Measurements from ENCODE around the gene CLVS2. TPM values are rescaled to one million over a fixed set of nuclear protein-coding genes. Genes with fewer than 3 reads are reported as not detected.

CLVS2 gene, protein sequence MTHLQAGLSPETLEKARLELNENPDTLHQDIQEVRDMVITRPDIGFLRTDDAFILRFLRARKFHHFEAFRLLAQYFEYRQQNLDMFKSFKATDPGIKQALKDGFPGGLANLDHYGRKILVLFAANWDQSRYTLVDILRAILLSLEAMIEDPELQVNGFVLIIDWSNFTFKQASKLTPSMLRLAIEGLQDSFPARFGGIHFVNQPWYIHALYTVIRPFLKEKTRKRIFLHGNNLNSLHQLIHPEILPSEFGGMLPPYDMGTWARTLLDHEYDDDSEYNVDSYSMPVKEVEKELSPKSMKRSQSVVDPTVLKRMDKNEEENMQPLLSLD
- polyA plus RNA-seq: not detected

DNA sequence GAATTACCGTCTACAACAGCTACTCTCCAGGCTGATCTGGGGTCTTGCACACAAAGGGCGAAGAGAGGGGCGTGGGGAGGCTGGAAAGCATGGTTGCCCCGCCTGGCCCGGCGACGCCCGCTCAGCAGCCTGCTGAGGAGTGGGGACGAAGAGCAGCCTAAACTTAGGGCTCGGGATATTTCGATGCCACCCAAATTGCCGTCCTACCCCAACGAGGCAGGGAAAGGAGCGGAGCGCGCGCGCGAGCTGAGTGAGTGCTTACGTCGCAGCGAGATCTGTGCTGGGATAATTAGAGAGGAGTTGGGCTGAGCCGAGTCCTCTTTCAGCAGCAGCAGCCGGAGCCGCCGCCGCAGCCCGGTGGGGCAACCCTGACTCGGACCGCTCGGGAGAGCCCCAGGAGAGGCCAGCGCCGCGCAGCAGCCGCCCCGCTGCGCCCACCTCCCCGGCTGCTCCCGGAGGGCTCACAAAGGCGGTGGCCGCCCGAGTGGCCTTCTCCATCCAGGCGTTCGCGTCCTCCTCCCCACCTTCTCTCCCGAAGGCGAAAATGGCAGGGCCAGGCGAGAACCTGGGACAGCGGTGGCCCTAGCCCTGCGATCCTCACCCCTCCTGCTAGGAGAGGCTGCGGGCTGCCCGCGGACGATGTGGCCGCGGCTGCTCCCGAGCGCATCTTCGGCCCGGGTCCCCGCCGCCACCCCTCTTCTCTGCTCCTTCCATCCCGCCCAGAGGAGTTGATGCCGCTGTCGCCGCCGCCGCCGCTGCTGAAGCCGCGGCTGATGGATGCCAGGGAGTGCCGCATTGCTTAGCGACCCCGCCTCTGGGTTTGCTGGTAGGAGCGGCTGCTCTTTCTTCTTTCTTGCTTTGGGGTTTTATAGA is at the start of gene CLVS2:
CLVS2 (plus strand) TSS at position 315 of the 873 bp plus-strand sequence. CDS start 1,543 bp downstream, outside the sequence.
- 1 to 3% (median 3%) methylated on average over 69 to 75 of the region's 75 CpGs for WGBS, 3 donors

DNA sequence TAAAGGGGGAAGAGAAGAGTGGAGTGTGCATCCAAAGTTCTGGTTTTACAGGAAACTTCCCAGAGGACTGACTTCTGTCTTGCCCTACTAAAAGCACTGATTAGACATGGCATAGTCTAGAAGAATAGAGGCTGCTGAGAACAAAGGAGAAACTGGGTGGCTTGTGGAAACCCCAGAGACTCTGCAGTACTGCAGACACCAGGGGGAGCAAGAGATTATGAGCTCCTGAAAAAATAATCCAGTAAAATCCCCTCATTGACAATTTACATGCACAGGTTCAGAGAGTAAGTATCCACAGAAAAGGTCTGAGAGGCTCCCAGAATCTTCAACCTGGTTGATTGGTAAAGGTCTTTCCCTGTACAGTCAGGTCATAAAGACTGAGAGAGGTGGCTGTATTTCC is 48.7 kb upstream of the CLVS2 start:
- no peak overlapping the region for H3K27ac ChIP-seq (ENCODE audit: low read depth, low read length)

More for the DNA sequence above, at the start of gene CLVS2:
- no peak within 1 kb of the TSS for H3K27ac ChIP-seq (ENCODE audit: low read depth, low read length)

DNA sequence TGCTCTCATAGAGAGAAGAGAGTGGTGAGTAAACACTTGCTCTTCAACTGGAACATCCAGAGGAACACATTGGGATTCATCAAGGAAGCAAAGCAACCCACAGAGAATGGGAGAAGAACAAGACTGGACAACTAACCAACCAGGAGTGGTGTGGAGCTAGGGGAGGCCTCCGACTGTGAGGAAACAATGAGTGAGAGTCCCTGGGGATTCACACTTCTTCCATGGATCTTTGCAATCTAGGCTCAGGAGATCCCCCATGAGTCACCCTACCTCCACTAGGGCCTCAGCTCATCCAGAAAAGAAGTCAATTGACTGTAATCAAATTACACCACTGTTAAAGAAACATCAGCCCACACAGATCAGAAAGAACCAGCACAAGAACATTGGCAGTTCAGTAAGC is 42.3 kb upstream of the CLVS2 start:
- H3K27ac ChIP-seq (ENCODE audit: low read depth, low read length): no peak overlapping the region
- WGBS, 3 donors: 56 to 81% (median 81%) methylated on average over 1 of the region's 1 CpG

DNA sequence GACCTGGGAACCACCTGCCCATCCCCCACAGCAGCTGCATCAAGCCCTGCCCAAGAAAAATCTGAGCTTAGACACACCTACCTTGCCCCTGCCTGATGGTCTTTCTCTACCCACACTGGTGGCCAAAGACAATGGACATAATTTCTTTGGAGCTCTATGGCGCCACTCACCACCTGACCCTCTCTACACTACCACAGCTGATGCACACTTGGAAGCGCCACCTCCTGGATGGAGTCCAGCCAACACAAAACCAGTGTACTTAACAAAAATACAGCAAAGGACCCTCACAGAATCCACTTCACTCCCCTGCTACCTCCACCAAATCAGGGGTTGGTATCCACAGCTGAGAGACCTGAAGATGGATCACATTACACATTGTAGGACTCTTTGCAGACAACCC is 39.7 kb upstream of the CLVS2 start:
- 89 to 93% (median 90%) methylated on average over 2 of the region's 2 CpGs for WGBS, 3 donors

DNA sequence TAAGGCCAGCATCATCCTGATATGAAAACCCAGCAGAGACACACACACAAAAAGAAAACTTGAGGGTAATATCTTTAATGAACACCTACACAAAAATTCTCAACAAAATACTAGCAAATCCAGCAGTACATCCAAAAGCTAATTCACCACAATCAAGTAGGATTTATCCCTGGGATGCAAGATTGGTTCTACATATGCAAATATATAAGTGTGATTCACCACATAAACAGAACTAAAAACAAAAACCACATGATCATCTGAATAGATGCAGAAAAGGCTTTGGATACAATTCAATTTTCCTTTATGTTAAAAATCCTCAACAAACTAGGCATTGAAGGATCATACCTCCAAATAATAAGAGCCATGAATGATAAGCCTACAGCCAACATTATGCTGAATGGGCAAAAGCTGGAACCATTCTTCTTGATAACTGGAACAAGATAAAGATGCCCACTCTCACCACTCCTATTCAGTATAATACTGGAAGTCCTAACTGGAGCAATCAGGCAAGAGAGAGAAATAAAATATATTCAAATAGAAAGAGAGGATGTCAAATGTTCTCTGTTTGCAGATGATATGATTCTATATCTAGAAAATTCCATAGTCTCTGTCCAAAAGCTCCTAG is 33.9 kb upstream of the CLVS2 start:
- H3K27ac ChIP-seq (ENCODE audit: low read depth, low read length): no peak overlapping the region

More for the DNA sequence above, 39.7 kb upstream of the CLVS2 start:
- H3K27ac ChIP-seq (ENCODE audit: low read depth, low read length): no peak overlapping the region

DNA sequence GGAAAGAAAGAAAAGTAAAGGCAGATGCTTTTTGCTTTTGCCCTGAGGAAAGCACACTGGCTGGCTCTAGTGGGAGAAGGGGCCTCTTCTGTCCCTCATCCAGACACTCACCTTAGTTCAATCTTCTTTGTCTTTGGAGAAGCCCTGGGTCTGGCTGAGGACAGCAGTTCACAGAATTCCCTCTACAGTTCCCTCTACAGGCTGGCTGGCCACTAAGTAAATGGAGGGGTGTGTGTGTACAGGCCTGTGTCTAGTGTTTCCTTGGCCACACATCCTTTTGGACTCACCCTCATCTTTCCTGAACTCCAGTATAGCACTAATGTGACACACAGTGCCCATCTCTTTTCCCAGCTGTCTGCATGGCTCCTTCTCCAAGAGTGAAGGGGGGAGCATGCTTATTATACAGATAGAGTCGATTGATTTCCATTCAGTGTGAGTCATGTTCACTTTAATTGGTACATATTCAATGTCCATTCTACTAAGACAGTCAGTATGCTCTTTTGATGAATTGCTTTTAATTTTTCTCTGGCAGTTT is 26.0 kb upstream of the CLVS2 start:
- H3K27ac ChIP-seq (ENCODE audit: low read depth, low read length): no peak overlapping the region
- 64 to 77% (median 68%) methylated on average over 1 of the region's 1 CpG for WGBS, 3 donors

DNA sequence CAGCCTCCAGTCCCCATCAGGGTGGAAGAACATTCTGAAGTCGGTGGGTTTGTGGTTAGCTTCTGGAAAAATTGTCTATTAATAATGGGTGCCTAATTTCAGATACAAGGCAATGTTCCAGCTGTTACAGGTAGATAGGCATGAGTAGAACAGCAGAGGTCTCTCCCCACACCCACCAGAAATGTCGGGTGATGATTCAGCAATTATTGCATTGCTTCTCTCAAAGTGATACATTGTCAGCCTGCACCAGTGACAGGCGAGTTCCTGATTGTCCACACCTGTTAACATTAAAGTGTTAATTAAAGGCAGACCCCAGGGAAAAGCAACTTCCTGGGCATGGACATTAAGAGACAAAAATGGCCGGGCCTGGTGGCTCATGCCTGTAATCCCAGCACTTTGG is 18.9 kb upstream of the CLVS2 start:
- WGBS, 3 donors: 62 to 79% (median 79%) methylated on average over 4 of the region's 4 CpGs
- H3K27ac ChIP-seq (ENCODE audit: low read depth, low read length): no peak overlapping the region

DNA sequence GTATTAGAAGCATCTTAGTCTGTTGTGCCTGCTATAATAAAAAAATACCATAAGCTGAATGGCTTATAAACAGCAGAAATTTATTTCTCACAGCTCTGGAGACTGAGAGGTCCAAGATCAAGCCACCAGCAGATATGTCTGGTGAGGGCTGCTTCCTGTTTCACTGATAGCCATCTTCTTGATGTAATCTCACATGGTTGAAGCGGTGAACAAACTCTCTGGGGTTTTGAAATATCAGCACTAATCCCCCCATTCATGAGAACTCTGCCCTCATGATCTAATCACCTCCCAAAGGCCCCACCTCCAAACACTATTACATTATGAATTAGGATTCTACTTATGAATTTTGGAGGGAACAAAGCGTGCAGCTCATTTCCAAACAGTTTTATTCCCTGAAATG is 11.6 kb upstream of the CLVS2 start:
- 26 to 75% (median 67%) methylated on average over 2 of the region's 2 CpGs for WGBS, 3 donors

DNA sequence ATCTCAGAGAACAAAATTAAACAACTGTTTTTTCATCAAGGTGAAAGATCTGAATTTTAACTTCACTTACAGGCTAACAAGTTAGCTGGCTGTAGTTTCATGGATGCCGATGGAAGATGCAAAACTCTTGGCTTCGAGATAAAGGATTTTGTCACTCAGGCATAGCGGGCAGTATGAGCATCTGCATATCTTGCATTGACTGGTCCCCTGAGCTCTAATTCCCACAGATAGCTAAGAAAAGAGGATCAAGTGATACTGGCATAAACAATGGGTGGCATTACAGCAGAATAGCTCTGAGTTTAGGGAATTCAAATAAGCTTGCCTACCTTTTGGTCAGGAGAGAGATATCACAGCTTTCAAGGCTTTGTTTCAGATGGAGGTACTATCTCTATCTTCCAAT is 1.8 kb upstream of the CLVS2 start:
- 55 to 84% (median 82%) methylated on average over 3 of the region's 3 CpGs for WGBS, 3 donors
- no peak overlapping the region for H3K27ac ChIP-seq (ENCODE audit: low read depth, low read length)

More for the DNA sequence above, 11.6 kb upstream of the CLVS2 start:
- no peak overlapping the region for H3K27ac ChIP-seq (ENCODE audit: low read depth, low read length)

DNA sequence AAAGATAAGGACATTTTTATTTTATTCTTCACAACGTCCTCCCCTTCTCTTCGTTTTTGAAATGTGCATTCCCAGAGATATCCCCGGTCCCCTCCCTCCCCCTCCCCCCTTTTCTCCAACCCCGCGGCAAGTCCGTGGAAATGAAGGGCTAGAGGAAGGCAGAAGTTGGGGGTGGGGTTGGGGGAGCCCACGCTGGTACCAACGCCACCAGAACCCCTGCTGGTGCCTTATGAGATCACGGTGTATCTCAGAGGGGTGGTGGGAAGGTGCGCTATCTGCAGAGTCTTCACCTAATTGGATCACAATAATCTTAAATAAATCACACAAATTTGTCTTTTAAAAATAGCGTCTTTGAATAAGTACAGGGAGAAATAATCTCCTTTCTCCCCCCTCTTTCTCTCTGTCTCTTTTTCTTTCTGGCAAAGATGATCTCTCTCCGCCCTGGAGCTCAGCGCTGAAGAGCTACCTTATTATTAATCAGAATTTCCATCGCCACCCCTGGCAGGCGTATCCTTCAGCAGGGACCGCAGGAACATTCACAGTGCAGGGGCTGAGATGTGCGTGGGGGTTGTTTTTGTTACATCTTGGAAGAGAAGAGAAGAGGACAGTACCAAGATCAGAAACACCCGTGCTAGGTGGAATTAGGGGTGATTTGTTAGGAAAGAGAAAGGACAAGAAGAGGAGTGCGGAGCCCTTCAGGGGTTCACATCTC is 915 bp downstream of the CLVS2 start:
- H3K27ac ChIP-seq (ENCODE audit: low read depth, low read length): no peak overlapping the region
- WGBS, 3 donors: 21% methylated on average over 17 to 19 of the region's 19 CpGs

DNA sequence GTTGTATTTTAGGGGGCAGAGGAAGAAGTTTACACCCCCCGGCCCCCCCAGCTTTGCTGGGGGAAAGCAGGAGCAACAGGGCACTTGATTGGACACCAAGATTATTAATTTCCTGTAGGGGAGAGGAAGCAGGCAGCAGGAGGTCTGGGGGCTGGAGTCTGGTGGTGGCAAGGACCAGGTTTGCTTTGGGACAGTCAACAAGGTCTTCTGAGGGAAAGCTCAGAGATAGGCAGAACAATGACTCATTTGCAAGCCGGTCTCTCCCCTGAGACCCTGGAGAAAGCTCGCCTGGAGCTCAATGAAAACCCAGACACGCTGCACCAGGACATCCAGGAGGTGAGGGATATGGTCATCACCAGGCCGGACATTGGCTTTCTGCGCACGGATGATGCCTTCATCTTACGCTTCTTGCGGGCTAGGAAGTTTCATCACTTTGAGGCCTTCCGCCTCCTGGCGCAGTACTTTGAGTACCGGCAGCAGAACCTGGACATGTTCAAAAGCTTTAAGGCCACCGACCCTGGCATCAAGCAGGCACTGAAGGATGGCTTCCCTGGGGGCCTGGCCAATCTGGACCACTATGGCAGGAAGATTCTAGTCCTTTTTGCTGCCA is 1.6 kb downstream of the CLVS2 start:
- H3K27ac ChIP-seq (ENCODE audit: low read depth, low read length): no peak overlapping the region
- WGBS, 3 donors: 78 to 85% (median 85%) methylated on average over 13 of the region's 13 CpGs

DNA sequence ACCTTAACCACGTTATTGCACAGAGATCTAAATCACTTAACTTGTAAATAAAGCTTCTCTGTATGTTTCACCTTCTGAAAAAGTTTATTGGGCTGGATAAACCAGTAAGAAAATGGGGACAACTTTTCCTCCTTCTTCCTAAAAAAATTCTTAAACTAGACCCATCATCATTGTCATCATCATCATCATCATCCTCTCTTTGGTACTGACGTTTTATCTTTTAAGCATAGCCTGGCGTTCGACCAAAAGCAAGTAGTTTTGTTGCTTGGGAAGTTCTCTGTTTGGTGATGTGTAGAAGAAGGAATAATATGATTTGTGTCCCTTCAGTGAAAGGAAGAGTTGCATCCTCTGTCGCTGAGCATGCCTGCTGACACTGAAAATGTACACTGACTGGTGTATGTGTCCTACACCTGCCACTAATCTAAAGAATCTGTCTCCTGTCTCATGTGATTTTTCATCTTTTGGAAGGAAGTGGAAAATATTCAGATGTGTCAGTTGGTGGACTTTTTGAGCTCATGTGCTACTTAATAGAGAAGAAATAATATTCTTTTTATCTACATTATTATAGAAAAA is 2.5 kb downstream of the CLVS2 start:
- 43 to 67% (median 63%) methylated on average over 5 of the region's 5 CpGs for WGBS, 3 donors

DNA sequence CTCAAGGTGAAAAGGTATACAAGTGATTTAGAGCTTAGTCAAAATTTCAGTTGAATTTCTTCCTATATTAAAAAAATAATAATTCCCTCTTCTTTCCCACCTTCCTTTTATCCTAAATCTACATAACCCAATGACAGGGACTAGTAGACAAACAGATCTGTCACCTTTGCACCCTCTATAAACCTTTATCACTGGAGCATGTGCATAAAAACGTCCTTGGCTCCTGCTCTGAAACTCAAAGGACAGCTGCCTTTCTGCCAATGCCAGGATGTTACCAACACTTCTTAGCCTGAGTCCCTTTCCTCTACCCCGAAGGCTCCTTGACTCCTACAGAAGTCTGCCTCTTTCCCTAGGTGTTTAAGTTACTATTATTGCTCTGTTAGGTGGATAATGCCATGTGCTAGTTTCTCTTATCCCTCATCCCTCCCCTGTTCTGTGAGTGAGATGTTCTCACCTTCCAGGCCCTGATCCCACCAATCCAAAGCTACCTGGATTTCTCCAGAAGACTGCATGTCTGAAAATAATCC is 4.3 kb downstream of the CLVS2 start:
- 41 to 52% (median 52%) methylated on average over 2 of the region's 2 CpGs for WGBS, 3 donors
- H3K27ac ChIP-seq (ENCODE audit: low read depth, low read length): no peak overlapping the region

More for the DNA sequence above, 2.5 kb downstream of the CLVS2 start:
- no peak overlapping the region for H3K27ac ChIP-seq (ENCODE audit: low read depth, low read length)

DNA sequence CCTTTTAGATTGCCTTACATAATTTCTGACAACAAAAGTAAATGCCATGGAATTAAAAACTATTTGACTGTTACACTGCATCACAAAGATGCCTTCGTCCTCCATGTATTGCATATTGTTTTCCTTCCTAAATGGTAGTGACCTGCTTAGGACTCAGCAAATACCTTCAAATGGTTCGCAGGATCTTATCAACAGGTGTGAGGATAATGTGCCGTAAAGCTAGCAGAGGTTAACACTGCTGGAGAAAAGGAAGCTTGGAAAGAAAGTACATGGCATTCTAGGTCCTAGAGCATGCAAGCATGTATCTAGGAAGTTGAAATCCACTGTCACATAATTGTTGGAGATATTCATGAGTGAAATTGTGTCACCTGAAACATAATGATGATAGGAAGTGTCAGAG is 5.5 kb downstream of the CLVS2 start:
- H3K27ac ChIP-seq (ENCODE audit: low read depth, low read length): no peak overlapping the region
- 24 to 70% (median 69%) methylated on average over 3 of the region's 3 CpGs for WGBS, 3 donors

DNA sequence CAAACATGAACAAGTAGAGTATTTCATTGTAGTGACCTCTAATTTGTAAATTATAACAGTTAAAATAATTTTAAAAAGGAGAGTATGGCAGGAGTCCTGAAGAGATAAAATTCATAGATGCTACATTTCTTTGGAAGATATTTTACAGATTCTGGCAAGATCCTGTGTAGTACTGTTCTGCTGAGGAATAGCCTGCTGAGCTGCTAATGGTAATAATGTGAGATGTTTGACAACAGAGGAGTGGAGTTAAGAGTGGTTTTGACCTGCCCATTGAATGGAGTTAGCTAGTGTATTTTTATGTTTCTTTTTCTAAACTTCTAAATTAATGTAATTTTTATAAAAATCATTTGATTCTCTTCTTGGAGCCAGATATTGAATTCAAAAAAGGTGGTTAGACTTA is 11.8 kb downstream of the CLVS2 start:
- no peak overlapping the region for H3K27ac ChIP-seq (ENCODE audit: low read depth, low read length)

DNA sequence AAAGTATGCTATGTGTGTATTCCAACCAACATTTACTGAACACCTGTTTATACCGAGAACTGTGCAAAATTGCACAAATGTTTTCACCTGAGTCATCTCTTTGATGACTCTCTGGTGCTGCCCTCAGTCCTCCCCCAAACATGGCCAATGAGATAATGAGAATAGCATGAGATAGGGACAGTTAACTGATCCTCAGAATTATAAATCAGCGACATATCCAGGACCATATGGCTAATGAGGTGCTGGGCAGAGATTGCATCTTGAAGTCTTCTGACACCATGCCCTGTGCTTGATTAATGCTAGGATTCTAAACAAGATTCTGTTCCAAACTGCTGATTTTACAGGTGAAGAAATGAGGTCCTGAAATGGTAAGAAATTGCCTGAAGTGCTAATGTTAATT is 13.0 kb downstream of the CLVS2 start:
- H3K27ac ChIP-seq (ENCODE audit: low read depth, low read length): no peak overlapping the region
- 72 to 75% (median 74%) methylated on average over 2 of the region's 2 CpGs for WGBS, 3 donors

DNA sequence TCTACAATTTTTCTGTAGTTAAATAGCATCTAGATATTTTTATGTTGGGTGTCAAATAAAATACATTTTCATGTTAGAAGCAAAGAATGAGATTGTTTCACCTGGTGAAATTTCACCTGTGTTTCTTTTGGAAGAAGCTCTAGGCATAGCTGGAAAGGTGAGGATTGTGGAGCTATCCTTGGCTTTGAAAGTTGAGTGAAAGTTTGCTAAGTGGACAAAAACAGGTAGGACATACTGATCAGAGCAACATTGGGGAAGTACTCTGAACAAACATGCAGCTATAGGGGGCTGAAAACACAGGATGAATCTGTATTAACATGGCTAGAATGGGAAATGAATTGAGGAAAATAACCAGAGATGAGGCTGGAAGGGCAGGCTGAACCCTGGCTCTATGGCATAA is 18.8 kb downstream of the CLVS2 start:
- no peak overlapping the region for H3K27ac ChIP-seq (ENCODE audit: low read depth, low read length)

Data from adipose tissue (tissue), 3 donors.